ENCODE results near the gene CRNKL1. TPM values are rescaled to one million over a fixed set of nuclear protein-coding genes. Genes with fewer than 3 reads are reported as not detected.

Gene CRNKL1
- polyA plus RNA-seq, 3 donors = 4.0 to 7.4 (median 5.9) TPM

DNA sequence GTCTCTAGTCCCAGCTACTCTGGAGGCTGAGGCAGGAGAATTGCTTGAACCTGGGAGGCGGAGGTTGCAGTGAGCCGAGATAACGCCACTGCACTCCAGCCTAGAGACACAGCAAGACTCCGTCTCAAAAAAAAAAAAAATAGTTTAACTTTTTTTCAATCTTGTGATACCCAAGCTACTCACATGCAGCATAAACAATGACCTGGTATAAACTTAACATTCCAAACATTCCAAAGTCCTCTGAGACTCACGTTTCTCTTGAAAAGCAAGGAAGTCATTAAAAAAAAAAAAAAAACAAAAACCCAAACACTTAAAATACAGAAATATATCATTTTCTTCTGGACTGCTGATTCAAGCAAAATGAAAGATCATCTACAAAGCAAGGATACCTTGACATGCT lies 14.3 kb downstream of the CRNKL1 start:
- no peak for DNase-seq
- Mint-ChIP-seq H3K27ac (no peak overlapping the region), H3K4me3 (no peak overlapping the region), H3K27me3 (ENCODE audit: low read depth in 3 of 3) (no peaks in the 10 kb centered on the region), H3K9me3 (no peaks in the 10 kb centered on the region), H3K4me1 (no peaks in the 10 kb centered on the region), H3K36me3 (peaks cover 88 to 96% of the 10 kb centered on the region in 2 donors)
- Histone ChIP-seq H3K9me3 (replicated peaks in 1 of 2; ENCODE audit: control insufficient read depth in 1 of 2, insufficient read depth in 1 of 2, low read length in 2 of 2) (no peaks in the 10 kb centered on the region), H3K27ac (ENCODE audit: low read depth in 1 of 2, low read length in 2 of 2) (no peak overlapping the region), H3K9ac (ENCODE audit: insufficient read depth, low read length, poor library complexity, severe bottlenecking) (no peak overlapping the region), H3K4me2 (replicated peaks; ENCODE audit: extremely low read depth, low read length, poor library complexity, severe bottlenecking) (no peak overlapping the region), H4K20me1 (ENCODE audit: insufficient read depth, low read length) (peaks cover 18% of the 10 kb centered on the region), H3K4me3 (replicated peaks in 1 of 3; ENCODE audit: low read depth in 2 of 3, low read length in 3 of 3) (no peak overlapping the region), H2AFZ (ENCODE audit: insufficient read depth, low read depth, low read length, poor library complexity, severe bottlenecking) (no peak overlapping the region), H3K4me1 (ENCODE audit: control insufficient read depth in 1 of 2, insufficient read depth in 2 of 2, low read length in 2 of 2) (no peaks in the 10 kb centered on the region), H3K36me3 (replicated peaks in 1 of 2; ENCODE audit: control insufficient read depth in 1 of 2, insufficient read depth in 2 of 2, low read length in 2 of 2) (peaks cover 98 to 100% of the 10 kb centered on the region in 2 donors), H3K79me2 (ENCODE audit: insufficient read depth, low read length) (peaks cover 7% of the 10 kb centered on the region), H3K27me3 (ENCODE audit: control insufficient read depth in 2 of 2, insufficient read depth in 2 of 2, low read length in 2 of 2) (no peaks in the 10 kb centered on the region)
- TF ChIP-seq, protein P1, sequence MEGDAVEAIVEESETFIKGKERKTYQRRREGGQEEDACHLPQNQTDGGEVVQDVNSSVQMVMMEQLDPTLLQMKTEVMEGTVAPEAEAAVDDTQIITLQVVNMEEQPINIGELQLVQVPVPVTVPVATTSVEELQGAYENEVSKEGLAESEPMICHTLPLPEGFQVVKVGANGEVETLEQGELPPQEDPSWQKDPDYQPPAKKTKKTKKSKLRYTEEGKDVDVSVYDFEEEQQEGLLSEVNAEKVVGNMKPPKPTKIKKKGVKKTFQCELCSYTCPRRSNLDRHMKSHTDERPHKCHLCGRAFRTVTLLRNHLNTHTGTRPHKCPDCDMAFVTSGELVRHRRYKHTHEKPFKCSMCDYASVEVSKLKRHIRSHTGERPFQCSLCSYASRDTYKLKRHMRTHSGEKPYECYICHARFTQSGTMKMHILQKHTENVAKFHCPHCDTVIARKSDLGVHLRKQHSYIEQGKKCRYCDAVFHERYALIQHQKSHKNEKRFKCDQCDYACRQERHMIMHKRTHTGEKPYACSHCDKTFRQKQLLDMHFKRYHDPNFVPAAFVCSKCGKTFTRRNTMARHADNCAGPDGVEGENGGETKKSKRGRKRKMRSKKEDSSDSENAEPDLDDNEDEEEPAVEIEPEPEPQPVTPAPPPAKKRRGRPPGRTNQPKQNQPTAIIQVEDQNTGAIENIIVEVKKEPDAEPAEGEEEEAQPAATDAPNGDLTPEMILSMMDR (IDR thresholded peaks at IDR 0.05) = no peak
- 90% methylated on average over 5 of the region's 5 CpGs for WGBS (ENCODE audit: insufficient coverage)
- intact Hi-C loops (cut with micrococcal nuclease) = no loop called here

DNA sequence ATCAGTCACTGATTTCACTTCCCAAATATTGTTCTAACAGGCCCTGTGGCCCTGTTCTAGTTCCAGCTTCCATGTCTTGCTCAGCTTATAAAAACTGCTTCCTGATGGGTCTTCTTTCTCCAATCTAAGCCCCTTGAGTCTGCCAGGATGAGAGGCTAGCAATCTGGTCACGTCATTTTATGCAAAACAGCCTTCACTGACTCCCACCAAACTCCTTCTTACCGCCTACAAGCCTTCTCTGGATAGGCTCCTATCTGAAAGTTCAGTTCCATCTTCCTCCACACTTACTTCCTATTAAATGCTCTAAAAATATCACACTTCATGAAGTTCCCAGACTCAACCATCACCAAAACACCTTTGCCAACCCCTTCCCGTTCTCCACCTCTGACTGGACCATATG lies 15.5 kb downstream of the CRNKL1 start:
- Histone ChIP-seq H3K4me1 (ENCODE audit: control insufficient read depth in 1 of 2, insufficient read depth in 2 of 2, low read length in 2 of 2) (no peaks in the 10 kb centered on the region), H3K36me3 (replicated peaks in 1 of 2; ENCODE audit: control insufficient read depth in 1 of 2, insufficient read depth in 2 of 2, low read length in 2 of 2) (peaks cover 98 to 100% of the 10 kb centered on the region in 2 donors), H3K79me2 (ENCODE audit: insufficient read depth, low read length) (peaks cover 7% of the 10 kb centered on the region), H3K9me3 (replicated peaks in 1 of 2; ENCODE audit: control insufficient read depth in 1 of 2, insufficient read depth in 1 of 2, low read length in 2 of 2) (no peaks in the 10 kb centered on the region), H4K20me1 (ENCODE audit: insufficient read depth, low read length) (peaks cover 18% of the 10 kb centered on the region), H3K4me2 (replicated peaks; ENCODE audit: extremely low read depth, low read length, poor library complexity, severe bottlenecking) (no peak overlapping the region), H3K4me3 (replicated peaks in 1 of 3; ENCODE audit: low read depth in 2 of 3, low read length in 3 of 3) (no peak overlapping the region), H3K27ac (ENCODE audit: low read depth in 1 of 2, low read length in 2 of 2) (no peak overlapping the region), H3K9ac (ENCODE audit: insufficient read depth, low read length, poor library complexity, severe bottlenecking) (no peak overlapping the region), H3K27me3 (ENCODE audit: control insufficient read depth in 2 of 2, insufficient read depth in 2 of 2, low read length in 2 of 2) (no peaks in the 10 kb centered on the region), H2AFZ (ENCODE audit: insufficient read depth, low read depth, low read length, poor library complexity, severe bottlenecking) (no peak overlapping the region)
- Mint-ChIP-seq H3K4me1 (no peaks in the 10 kb centered on the region), H3K36me3 (peaks cover 82 to 93% of the 10 kb centered on the region in 2 donors), H3K9me3 (no peaks in the 10 kb centered on the region), H3K27ac (peak overlapping the region in 6 of 7 donors; percentile 0 to 60 (median 32)), H3K4me3 (no peak overlapping the region), H3K27me3 (ENCODE audit: low read depth in 3 of 3) (no peaks in the 10 kb centered on the region)
- intact Hi-C loops (cut with micrococcal nuclease) = no loop called here
- TF ChIP-seq, protein P1 (IDR thresholded peaks at IDR 0.05) = no peak
- 83% methylated on average over 3 of the region's 3 CpGs for WGBS (ENCODE audit: insufficient coverage)
- no peak for DNase-seq
